Measurements from ENCODE around the gene MLEC.

Gene MLEC

GRCh38 chr12:120718055-120718454, 31.1 kb downstream of the MLEC start:
- Histone ChIP-seq H4K91ac (ENCODE audit: low read depth, low read length, poor library complexity) (no peak overlapping the region), H2BK12ac (ENCODE audit: low read length) (no peak overlapping the region), H3K79me1 (ENCODE audit: low read depth, low read length) (peaks cover 10% of the 10 kb centered on the region), H3K4me2 (ENCODE audit: insufficient read depth, low read length, poor library complexity, severe bottlenecking) (no peak overlapping the region), H3K27me3 (ENCODE audit: control insufficient read depth in 3 of 3, insufficient read depth in 3 of 3, low read depth in 1 of 3, low read length in 3 of 3) (no peaks in the 10 kb centered on the region), H3K23ac (ENCODE audit: low read depth, low read length, poor library complexity) (no peak overlapping the region), H4K8ac (ENCODE audit: low read depth, low read length) (no peak overlapping the region), H2AFZ (ENCODE audit: low read length) (no peak overlapping the region), H3K27ac (replicated peaks; ENCODE audit: low read length) (no peak overlapping the region), H2BK120ac (ENCODE audit: low read depth, low read length) (no peak overlapping the region), H3K4me1 (ENCODE audit: control insufficient read depth in 2 of 2, insufficient read depth in 1 of 2, low read depth in 1 of 2, low read length in 2 of 2) (no peaks in the 10 kb centered on the region), H3K18ac (ENCODE audit: low read length) (no peak overlapping the region), H3K14ac (ENCODE audit: low read length) (no peak overlapping the region), H3K36me3 (replicated peaks in 1 of 2; ENCODE audit: control insufficient read depth in 2 of 2, insufficient read depth in 2 of 2, low read length in 2 of 2) (peaks cover 75 to 96% of the 10 kb centered on the region in 2 donors), H2AK5ac (ENCODE audit: low read depth, low read length) (no peak overlapping the region), H3K4me3 (ENCODE audit: low read length in 2 of 2) (no peak overlapping the region), H3K9ac (ENCODE audit: low read depth, low read length, poor library complexity) (no peak overlapping the region), H2BK5ac (ENCODE audit: low read length) (no peak overlapping the region), H3K9me3 (replicated peaks in 1 of 2; ENCODE audit: control insufficient read depth in 2 of 2, insufficient read depth in 1 of 2, low read depth in 1 of 2, low read length in 2 of 2) (no peaks in the 10 kb centered on the region), H3K4ac (ENCODE audit: low read length) (no peak overlapping the region), H2BK15ac (ENCODE audit: low read length) (no peak overlapping the region)
- DNase-seq (ENCODE audit: low spot score): no peak
- WGBS, 2 donors (ENCODE audit: extremely low coverage in 2 of 2, insufficient read length in 2 of 2, insufficient replicate concordance in 1 of 2): no CpG with 5 or more reads among the region's 9 CpGs

- H3K27ac ChIP-seq (replicated peaks; ENCODE audit: low read length): no peak overlapping the region
- DNase-seq (ENCODE audit: low spot score): no peak
- H3K23ac ChIP-seq (ENCODE audit: low read depth, low read length, poor library complexity): no peak overlapping the region
- no peak overlapping the region for H2BK120ac ChIP-seq (ENCODE audit: low read depth, low read length)
- H2AFZ ChIP-seq (ENCODE audit: low read length): no peak overlapping the region
- no peaks in the 10 kb centered on the region for H3K4me1 ChIP-seq (ENCODE audit: control insufficient read depth in 2 of 2, insufficient read depth in 1 of 2, low read depth in 1 of 2, low read length in 2 of 2)
- H2BK12ac ChIP-seq (ENCODE audit: low read length): no peak overlapping the region
- no peak overlapping the region for H4K91ac ChIP-seq (ENCODE audit: low read depth, low read length, poor library complexity)
- H3K4me2 ChIP-seq (ENCODE audit: insufficient read depth, low read length, poor library complexity, severe bottlenecking): no peak overlapping the region
- peaks cover 69 to 97% of the 10 kb centered on the region in 2 donors for H3K36me3 ChIP-seq (replicated peaks in 1 of 2; ENCODE audit: control insufficient read depth in 2 of 2, insufficient read depth in 2 of 2, low read length in 2 of 2)
- no CpG with 5 or more reads among the region's 2 CpGs for WGBS, 2 donors (ENCODE audit: extremely low coverage in 2 of 2, insufficient read length in 2 of 2, insufficient replicate concordance in 1 of 2)
- no peak overlapping the region for H3K14ac ChIP-seq (ENCODE audit: low read length)
- no peak overlapping the region for H2AK5ac ChIP-seq (ENCODE audit: low read depth, low read length)
- H3K4ac ChIP-seq (ENCODE audit: low read length): no peak overlapping the region
- H3K79me1 ChIP-seq (ENCODE audit: low read depth, low read length): peaks cover 10% of the 10 kb centered on the region
- no peak overlapping the region for H3K9ac ChIP-seq (ENCODE audit: low read depth, low read length, poor library complexity)
- H2BK5ac ChIP-seq (ENCODE audit: low read length): no peak overlapping the region
- H3K27me3 ChIP-seq (ENCODE audit: control insufficient read depth in 3 of 3, insufficient read depth in 3 of 3, low read depth in 1 of 3, low read length in 3 of 3): no peaks in the 10 kb centered on the region
- H3K4me3 ChIP-seq (ENCODE audit: low read length in 2 of 2): no peak overlapping the region
- no peak overlapping the region for H3K18ac ChIP-seq (ENCODE audit: low read length)
- no peak overlapping the region for H4K8ac ChIP-seq (ENCODE audit: low read depth, low read length)
- no peak overlapping the region for H2BK15ac ChIP-seq (ENCODE audit: low read length)
- no peaks in the 10 kb centered on the region for H3K9me3 ChIP-seq (replicated peaks in 1 of 2; ENCODE audit: control insufficient read depth in 2 of 2, insufficient read depth in 1 of 2, low read depth in 1 of 2, low read length in 2 of 2)
Observed at GRCh38 chr12:120719072-120719471, 32.1 kb downstream of the MLEC start.

- H2AFZ ChIP-seq (ENCODE audit: low read length): no peak overlapping the region
Observed at GRCh38 chr12:120719496-120720233, 32.7 kb downstream of the MLEC start.

GRCh38 chr12:120720234-120720986, 33.5 kb downstream of the MLEC start:
- Histone ChIP-seq H3K4ac (ENCODE audit: low read length) (no peak overlapping the region), H2BK120ac (ENCODE audit: low read depth, low read length) (no peak overlapping the region), H2BK5ac (ENCODE audit: low read length) (no peak overlapping the region), H3K9me3 (replicated peaks in 1 of 2; ENCODE audit: control insufficient read depth in 2 of 2, insufficient read depth in 1 of 2, low read depth in 1 of 2, low read length in 2 of 2) (no peaks in the 10 kb centered on the region), H4K91ac (ENCODE audit: low read depth, low read length, poor library complexity) (no peak overlapping the region), H2AFZ (ENCODE audit: low read length) (no peak overlapping the region), H2AK5ac (ENCODE audit: low read depth, low read length) (no peak overlapping the region), H3K14ac (ENCODE audit: low read length) (no peak overlapping the region), H3K18ac (ENCODE audit: low read length) (no peak overlapping the region), H3K4me3 (ENCODE audit: low read length in 2 of 2) (no peak overlapping the region), H3K27ac (replicated peaks; ENCODE audit: low read length) (no peak overlapping the region), H2BK15ac (ENCODE audit: low read length) (no peak overlapping the region), H3K79me1 (ENCODE audit: low read depth, low read length) (peaks cover 4% of the 10 kb centered on the region), H4K8ac (ENCODE audit: low read depth, low read length) (no peak overlapping the region), H3K9ac (ENCODE audit: low read depth, low read length, poor library complexity) (no peak overlapping the region), H3K23ac (ENCODE audit: low read depth, low read length, poor library complexity) (no peak overlapping the region), H2BK12ac (ENCODE audit: low read length) (no peak overlapping the region), H3K4me1 (ENCODE audit: control insufficient read depth in 2 of 2, insufficient read depth in 1 of 2, low read depth in 1 of 2, low read length in 2 of 2) (peaks cover 0 to 3% of the 10 kb centered on the region in 2 donors), H3K36me3 (replicated peaks in 1 of 2; ENCODE audit: control insufficient read depth in 2 of 2, insufficient read depth in 2 of 2, low read length in 2 of 2) (peaks cover 61 to 96% of the 10 kb centered on the region in 2 donors), H3K4me2 (ENCODE audit: insufficient read depth, low read length, poor library complexity, severe bottlenecking) (no peak overlapping the region), H3K27me3 (ENCODE audit: control insufficient read depth in 3 of 3, insufficient read depth in 3 of 3, low read depth in 1 of 3, low read length in 3 of 3) (no peaks in the 10 kb centered on the region)
- WGBS, 2 donors (ENCODE audit: extremely low coverage in 2 of 2, insufficient read length in 2 of 2, insufficient replicate concordance in 1 of 2): no CpG with 5 or more reads among the region's 7 CpGs
- DNase-seq (ENCODE audit: low spot score): no peak

More at GRCh38 chr12:120719496-120720233, 32.7 kb downstream of the MLEC start:
- no peak overlapping the region for H3K4me2 ChIP-seq (ENCODE audit: insufficient read depth, low read length, poor library complexity, severe bottlenecking)
- H3K4me1 ChIP-seq (ENCODE audit: control insufficient read depth in 2 of 2, insufficient read depth in 1 of 2, low read depth in 1 of 2, low read length in 2 of 2): no peaks in the 10 kb centered on the region
- H2BK120ac ChIP-seq (ENCODE audit: low read depth, low read length): no peak overlapping the region
- WGBS, 2 donors (ENCODE audit: extremely low coverage in 2 of 2, insufficient read length in 2 of 2, insufficient replicate concordance in 1 of 2): no CpG with 5 or more reads among the region's 11 CpGs
- H3K4ac ChIP-seq (ENCODE audit: low read length): no peak overlapping the region
- no peaks in the 10 kb centered on the region for H3K9me3 ChIP-seq (replicated peaks in 1 of 2; ENCODE audit: control insufficient read depth in 2 of 2, insufficient read depth in 1 of 2, low read depth in 1 of 2, low read length in 2 of 2)
- H3K36me3 ChIP-seq (replicated peaks in 1 of 2; ENCODE audit: control insufficient read depth in 2 of 2, insufficient read depth in 2 of 2, low read length in 2 of 2): peaks cover 64 to 97% of the 10 kb centered on the region in 2 donors
- H3K14ac ChIP-seq (ENCODE audit: low read length): no peak overlapping the region
- H3K27me3 ChIP-seq (ENCODE audit: control insufficient read depth in 3 of 3, insufficient read depth in 3 of 3, low read depth in 1 of 3, low read length in 3 of 3): no peaks in the 10 kb centered on the region
- H4K91ac ChIP-seq (ENCODE audit: low read depth, low read length, poor library complexity): no peak overlapping the region
- no peak overlapping the region for H2BK15ac ChIP-seq (ENCODE audit: low read length)
- H2BK5ac ChIP-seq (ENCODE audit: low read length): no peak overlapping the region
- DNase-seq (ENCODE audit: low spot score): no peak
- H3K23ac ChIP-seq (ENCODE audit: low read depth, low read length, poor library complexity): no peak overlapping the region
- no peak overlapping the region for H3K27ac ChIP-seq (replicated peaks; ENCODE audit: low read length)
- no peak overlapping the region for H3K4me3 ChIP-seq (ENCODE audit: low read length in 2 of 2)
- peaks cover 5% of the 10 kb centered on the region for H3K79me1 ChIP-seq (ENCODE audit: low read depth, low read length)
- H3K9ac ChIP-seq (ENCODE audit: low read depth, low read length, poor library complexity): no peak overlapping the region
- H3K18ac ChIP-seq (ENCODE audit: low read length): no peak overlapping the region
- no peak overlapping the region for H2BK12ac ChIP-seq (ENCODE audit: low read length)
- H4K8ac ChIP-seq (ENCODE audit: low read depth, low read length): no peak overlapping the region
- no peak overlapping the region for H2AK5ac ChIP-seq (ENCODE audit: low read depth, low read length)
